ENCODE results near the gene RAD50.

- TF ChIP-seq GABPA (IDR thresholded peaks at IDR 0.05; ENCODE audit: low read depth) (no peak), CTCF (IDR thresholded peaks at IDR 0.05 in 2 of 3, conservative IDR thresholded peaks at IDR 0.05 in 1 of 3; ENCODE audit: control insufficient read depth in 2 of 3, extremely low read depth in 1 of 3, insufficient read depth in 1 of 3, low read depth in 3 of 3, low read length in 3 of 3) (no peak)
Observed at GRCh38 chr5:132669966-132670882, 113.4 kb downstream of the RAD50 start.

Data from GM12878 (cell line).